GM20000 (cell line): Measurements from ENCODE around the gene HSD11B2.

ENCODE experiments used
- DNase-seq: peaks from one replicate; pipeline ENCODE4 v3.0.0; 2012; ENCODE audit warnings: low spot score
- CTCF ChIP-seq: IDR thresholded peaks from 2 replicates; pipeline ENCODE4 v1.5.1; 2012; ENCODE audit warnings: mild to moderate bottlenecking, control low read depth; ENCODE audit errors: extremely low read depth, missing control alignments

The HSD11B2 gene

GRCh38 chr16:67480833-67481560 is 50.1 kb downstream of the HSD11B2 start, which contains the start of gene ATP6V0D1:
Gene ATP6V0D1 (minus strand): TSS chr16:67481157. CDS start chr16:67481086, 71 bp downstream.
- peak; percentile 78 for TF ChIP-seq CTCF
- DNase-seq, result peak; percentile 96

DNA sequence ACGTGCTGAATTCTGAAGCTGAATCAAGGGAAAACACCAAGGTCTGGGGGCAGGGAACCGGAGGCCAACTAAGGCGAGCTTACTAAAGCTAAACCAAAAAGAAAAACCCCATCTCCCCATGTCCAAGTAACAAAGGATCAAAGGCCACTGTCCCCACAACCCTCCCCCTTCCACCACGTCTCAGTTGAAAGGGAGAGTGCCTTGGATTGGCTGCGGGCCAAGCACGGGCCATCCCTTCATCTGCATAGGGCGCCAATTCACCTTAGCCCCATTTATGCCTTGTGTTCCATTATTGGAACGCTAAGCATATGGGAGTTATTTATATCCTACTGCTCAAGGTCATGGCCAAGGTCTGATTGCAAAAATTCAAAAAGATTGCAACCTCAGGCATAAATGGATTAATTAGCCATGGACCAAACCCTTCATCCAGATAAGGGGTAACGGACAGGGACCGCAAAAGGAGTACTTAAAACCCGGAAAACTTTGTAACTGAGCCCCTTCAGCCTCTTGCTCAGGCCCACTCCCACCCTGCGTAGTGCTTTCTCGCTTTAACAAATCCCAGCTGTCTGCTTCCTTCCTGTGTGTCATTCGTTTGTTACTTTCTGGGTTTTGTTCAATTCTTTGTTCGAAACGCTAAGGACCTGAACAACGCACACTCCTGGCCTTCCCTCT is 50.8 kb downstream of the HSD11B2 start:
- DNase-seq, result no peak
- TF ChIP-seq CTCF, result no peak

DNA sequence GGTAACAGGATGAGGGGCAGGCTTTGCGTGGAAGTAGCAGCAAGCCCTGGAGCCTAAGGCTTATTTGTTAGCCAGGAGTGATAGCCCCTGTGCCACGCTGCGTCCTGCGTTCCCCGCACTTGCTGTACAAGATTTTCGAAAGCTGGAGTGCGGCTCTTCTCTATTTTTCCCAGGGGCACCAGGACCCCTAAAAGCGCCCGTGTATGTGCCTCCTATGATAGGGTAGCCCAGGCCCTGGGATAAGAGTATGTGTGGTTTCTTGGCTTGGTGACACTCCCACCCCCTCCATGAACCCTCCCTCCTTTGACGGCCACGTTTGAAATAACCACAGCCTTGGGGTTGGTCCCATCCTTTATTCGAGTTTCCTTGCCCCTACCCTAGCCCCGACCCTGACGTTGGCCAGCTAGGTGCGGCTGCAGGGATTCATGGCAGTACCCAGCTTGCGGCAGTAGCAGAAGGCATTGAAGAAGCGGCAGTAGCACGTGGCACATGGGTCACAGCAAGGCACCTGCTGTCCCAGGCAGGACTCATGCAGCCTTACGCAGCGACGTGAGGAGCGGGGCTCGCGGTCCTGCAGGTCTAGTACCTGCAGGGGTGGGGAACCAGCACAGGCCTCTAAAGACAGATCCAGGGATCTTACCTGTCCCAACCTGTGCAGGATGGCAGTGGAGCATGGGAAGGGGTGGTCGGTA is 51.5 kb downstream of the HSD11B2 start:
- DNase-seq, result no peak
- no peak for TF ChIP-seq CTCF

DNA sequence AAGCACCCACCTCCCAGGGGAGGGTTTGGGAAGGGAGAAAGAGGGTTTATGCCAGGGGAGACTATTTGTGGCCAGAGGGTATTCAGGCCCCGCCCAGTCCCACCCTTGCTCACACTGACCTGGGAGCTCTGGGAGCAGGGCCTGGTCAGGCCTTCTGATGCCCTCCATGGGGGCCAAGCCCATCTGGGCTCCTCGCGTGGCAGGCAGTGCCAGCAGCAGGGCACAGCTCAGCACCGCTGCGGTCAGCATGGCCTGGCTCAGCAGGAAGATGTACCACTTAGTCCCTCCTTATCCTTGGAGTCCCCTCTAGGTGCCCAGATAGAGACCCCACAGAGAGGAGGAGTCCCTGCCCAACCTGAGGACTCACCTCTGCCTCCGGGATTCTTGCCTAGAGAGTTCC is 52.2 kb downstream of the HSD11B2 start, which contains the start of gene AGRP:
Gene AGRP, minus strand, starts transcription at position 398 of the 400 bp plus-strand sequence. Its CDS starts 149 bp downstream, at position 249.
- no peak for TF ChIP-seq CTCF
- DNase-seq, result no peak

GRCh38 chr16:67483731-67484525 is 53.0 kb downstream of the HSD11B2 start:
- no peak for TF ChIP-seq CTCF
- DNase-seq, result no peak

DNA sequence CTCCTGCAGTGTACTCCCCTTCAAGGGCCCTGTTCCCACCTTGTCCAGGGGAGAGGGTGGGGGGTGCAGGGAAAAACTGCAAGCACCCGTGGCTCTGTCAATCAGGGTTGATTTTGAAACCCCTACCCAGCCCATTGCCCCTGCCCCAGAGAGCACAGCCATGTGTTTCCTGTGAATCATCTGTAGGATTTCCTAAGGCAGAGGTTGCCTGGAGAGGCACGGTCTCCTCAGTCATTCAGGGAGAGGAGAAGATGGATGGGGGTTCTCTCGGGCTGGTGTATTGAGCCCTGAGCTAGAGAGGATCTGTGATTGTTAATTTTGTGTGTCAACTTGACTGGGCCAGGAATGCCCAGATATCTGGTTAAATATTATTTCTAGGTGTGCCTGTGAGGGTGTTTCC is 55.9 kb downstream of the HSD11B2 start:
- no peak for TF ChIP-seq CTCF
- DNase-seq, result no peak
